WI38 (cell line): ENCODE data around the gene GPA33.

Experiments used
- H3K4me3 ChIP-seq: 2 replicates; pipeline ENCODE4 v1.5.1; 2011; ENCODE audit warnings: low read depth, mild to moderate bottlenecking, control low read depth, low read length
- CTCF ChIP-seq: IDR thresholded peaks from 2 replicates; pipeline ENCODE4 v1.5.1; 2012; ENCODE audit warnings: low read depth, mild to moderate bottlenecking, control low read depth, low read length

Gene GPA33

DNA sequence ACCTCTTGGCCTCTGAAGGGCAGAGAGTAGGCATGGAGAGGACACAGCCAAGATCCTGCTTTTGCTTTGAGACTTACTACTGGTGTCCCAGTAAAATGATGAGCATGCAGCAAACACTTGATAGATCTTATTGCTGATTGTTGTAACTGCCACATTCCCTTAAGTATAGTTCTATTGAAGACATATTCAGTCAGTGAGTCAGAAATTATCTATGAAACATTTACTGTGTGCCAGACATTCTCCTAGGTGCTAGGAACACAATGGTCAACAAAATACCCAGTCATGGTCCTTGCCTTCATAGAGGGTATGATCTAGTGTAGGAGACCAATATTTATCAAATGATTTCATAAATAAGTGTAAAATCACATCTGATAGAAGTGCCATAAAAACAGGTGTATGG, 17.3 kb upstream of the GPA33 start:
- TF ChIP-seq CTCF = no peak

GRCh38 chr1:167106119-167106461, 15.9 kb upstream of the GPA33 start:
- no peak overlapping the region for H3K4me3 ChIP-seq

More for the DNA sequence above, 17.3 kb upstream of the GPA33 start:
- H3K4me3 ChIP-seq = no peak overlapping the region

GRCh38 chr1:167105271-167106118, 15.3 kb upstream of the GPA33 start:
- no peak overlapping the region for H3K4me3 ChIP-seq
- TF ChIP-seq CTCF = no peak

More at GRCh38 chr1:167106119-167106461, 15.9 kb upstream of the GPA33 start:
- no peak for TF ChIP-seq CTCF

DNA sequence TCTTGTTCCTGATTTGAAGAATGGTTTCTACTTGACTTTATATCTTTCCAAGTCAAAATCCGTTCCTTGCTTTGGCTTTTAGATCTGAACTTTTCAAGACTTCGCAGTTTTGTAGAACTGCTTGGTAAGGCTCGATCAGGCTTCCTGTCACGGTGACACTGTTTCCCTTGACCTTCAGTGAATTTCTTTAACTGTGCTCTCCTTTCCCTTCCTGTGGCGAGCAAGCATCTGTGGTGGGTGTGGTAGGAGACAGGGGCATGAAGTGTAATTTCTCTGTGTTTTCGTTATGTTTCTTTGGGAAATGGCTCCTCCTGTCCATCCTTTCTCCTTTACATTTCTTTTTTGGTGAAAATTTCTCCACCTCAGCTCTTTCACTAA, 14.1 kb upstream of the GPA33 start:
- no peak overlapping the region for H3K4me3 ChIP-seq
- no peak for TF ChIP-seq CTCF

- H3K4me3 ChIP-seq = no peak overlapping the region
- TF ChIP-seq CTCF = no peak
These were observed 12.9 kb upstream of the GPA33 start for GRCh38 chr1:167102906-167103573.

DNA sequence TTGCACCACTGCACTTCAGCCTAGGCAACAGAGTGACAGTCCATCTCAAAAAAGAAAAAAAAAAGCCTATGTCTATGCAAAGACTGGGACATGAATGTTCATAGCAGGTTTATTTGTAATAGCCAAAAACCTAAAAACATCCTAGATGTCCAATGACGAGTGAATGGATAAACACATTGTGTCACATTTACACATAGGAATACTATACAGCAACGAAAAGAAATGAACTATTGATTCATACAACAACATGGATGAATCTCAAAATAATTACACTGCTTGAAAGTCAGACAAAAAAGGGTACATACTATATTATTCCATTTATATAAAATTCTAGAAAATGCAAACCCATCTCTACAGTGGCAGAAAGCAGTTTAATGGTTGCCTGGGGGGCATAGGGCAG, 11.6 kb upstream of the GPA33 start:
- no peak overlapping the region for H3K4me3 ChIP-seq
- TF ChIP-seq CTCF = no peak

GRCh38 chr1:167100730-167101129, 10.6 kb upstream of the GPA33 start:
- no peak for TF ChIP-seq CTCF
- no peak overlapping the region for H3K4me3 ChIP-seq
